ENCODE results near the gene KLC1. TPM values are rescaled to one million over a fixed set of nuclear protein-coding genes. Genes with fewer than 3 reads are reported as not detected.

The KLC1 gene
- total RNA-seq, 1 experiment from 2014 or later = 163 TPM

DNA sequence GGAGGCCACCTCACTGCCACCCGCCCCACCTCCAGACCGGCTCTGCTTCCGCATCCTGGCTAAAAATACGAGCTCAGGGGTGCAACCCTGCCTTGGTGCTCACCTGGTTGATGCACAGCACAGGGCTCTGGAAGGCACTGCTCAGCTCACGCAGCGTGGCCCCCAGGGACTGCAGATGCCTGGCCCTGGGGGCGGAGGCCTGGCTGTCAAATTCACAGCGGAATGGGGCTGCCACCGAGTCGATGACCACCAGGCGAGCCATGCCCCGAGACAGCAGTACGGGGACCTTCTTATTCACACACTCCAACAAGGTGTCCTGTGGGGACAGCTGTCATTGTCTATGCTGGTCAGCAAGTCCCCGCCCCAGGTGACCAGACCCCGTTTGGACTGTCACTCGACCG is 70.2 kb downstream of the KLC1 start:
- CTCF ChIA-PET = no interaction called here
- Histone ChIP-seq H3K4me1 (ENCODE audit: insufficient read depth, low read length, poor library complexity, severe bottlenecking) (peaks cover 26% of the 10 kb centered on the region), H3K27ac (ENCODE audit: low read depth, low read length, poor library complexity, severe bottlenecking) (no peak overlapping the region), H3K4me3 (ENCODE audit: low read depth, low read length, poor library complexity, severe bottlenecking) (no peak overlapping the region), H3K27me3 (replicated peaks; ENCODE audit: insufficient read depth, low read depth, low read length, poor library complexity) (no peaks in the 10 kb centered on the region), H3K36me3 (ENCODE audit: insufficient read depth, low read length, poor library complexity, severe bottlenecking) (peaks cover 72% of the 10 kb centered on the region), H3K9me3 (ENCODE audit: low read depth, low read length, poor library complexity, severe bottlenecking) (no peaks in the 10 kb centered on the region)
- POLR2A ChIA-PET (ENCODE audit: low non-redundant PET) = no interaction called here
- TF ChIP-seq EZH2 (IDR thresholded peaks at IDR 0.05; ENCODE audit: borderline replicate concordance, low read depth, low read length, poor library complexity, severe bottlenecking) (no peak), CTCF (conservative IDR thresholded peaks at IDR 0.05; ENCODE audit: low read depth, low read length) (no peak)
- BruUV-seq (replicated peaks) = no TSS peak
- intact Hi-C loops (cut with micrococcal nuclease; ENCODE audit: unreplicated experiment) = no loop called here
- no peak for DNase-seq (ENCODE audit: low spot score)

DNA sequence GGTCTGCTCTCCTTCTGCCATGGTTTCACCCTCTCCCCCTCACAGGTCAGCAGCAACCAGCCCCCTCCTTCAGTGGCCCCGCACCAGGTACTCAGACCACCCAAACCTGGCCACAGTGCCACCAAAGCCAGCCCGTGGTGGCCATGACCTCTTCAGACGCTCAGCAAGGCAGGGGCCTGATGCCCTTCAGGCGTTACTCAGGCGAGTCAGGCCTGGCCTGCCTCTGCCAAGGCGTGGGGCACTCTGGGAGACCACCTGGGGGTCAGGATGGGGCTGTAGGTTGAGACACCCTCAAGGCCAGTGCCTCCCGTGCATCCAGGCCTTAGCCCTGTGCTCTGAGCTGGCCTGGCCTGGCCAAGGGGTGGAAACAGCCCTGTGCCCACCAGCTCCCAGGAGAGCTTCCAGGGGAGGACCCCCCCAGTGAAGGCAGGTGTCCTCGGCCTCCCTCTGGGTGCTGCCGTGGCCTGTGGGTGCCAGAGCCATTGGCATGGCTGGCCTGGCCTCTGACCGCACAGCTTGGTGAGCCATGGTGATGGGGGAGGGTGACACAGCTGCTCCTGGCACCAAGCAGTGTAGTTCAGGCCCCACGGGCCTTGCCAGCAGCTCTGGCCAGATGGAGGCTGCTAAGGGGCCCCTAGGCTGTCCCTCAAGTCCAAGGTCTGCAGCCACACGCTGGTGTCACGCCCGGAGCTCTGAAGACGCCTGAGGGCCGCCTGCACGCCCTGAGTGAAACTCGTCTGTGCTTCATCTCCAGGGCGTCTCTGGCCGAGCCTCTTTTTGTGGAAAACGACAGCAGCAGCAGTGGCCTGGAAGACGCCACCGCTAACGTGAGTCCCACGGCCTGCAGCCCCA is 71.1 kb downstream of the KLC1 start:
- peaks cover 73% of the 10 kb centered on the region for H3K36me3 ChIP-seq (ENCODE audit: insufficient read depth, low read length, poor library complexity, severe bottlenecking)
- H3K4me3 ChIP-seq (ENCODE audit: low read depth, low read length, poor library complexity, severe bottlenecking) = no peak overlapping the region
- intact Hi-C loops (cut with micrococcal nuclease; ENCODE audit: unreplicated experiment) = no loop called here
- H3K4me1 ChIP-seq (ENCODE audit: insufficient read depth, low read length, poor library complexity, severe bottlenecking) = peaks cover 34% of the 10 kb centered on the region
- ChIA-PET CTCF (no interaction called here), POLR2A (ENCODE audit: low non-redundant PET) (no interaction called here)
- no peak for TF ChIP-seq CTCF (conservative IDR thresholded peaks at IDR 0.05; ENCODE audit: low read depth, low read length)
- TF ChIP-seq EZH2 (IDR thresholded peaks at IDR 0.05; ENCODE audit: borderline replicate concordance, low read depth, low read length, poor library complexity, severe bottlenecking) = no peak
- no peak for DNase-seq (ENCODE audit: low spot score)
- BruUV-seq (replicated peaks) = no TSS peak
- H3K9me3 ChIP-seq (ENCODE audit: low read depth, low read length, poor library complexity, severe bottlenecking) = no peaks in the 10 kb centered on the region
- H3K27ac ChIP-seq (ENCODE audit: low read depth, low read length, poor library complexity, severe bottlenecking) = no peak overlapping the region
- no peaks in the 10 kb centered on the region for H3K27me3 ChIP-seq (replicated peaks; ENCODE audit: insufficient read depth, low read depth, low read length, poor library complexity)

- BruUV-seq (replicated peaks) = no TSS peak
- CTCF ChIA-PET = no interaction called here
- Histone ChIP-seq H3K36me3 (ENCODE audit: insufficient read depth, low read length, poor library complexity, severe bottlenecking) (peaks cover 81% of the 10 kb centered on the region), H3K27me3 (replicated peaks; ENCODE audit: insufficient read depth, low read depth, low read length, poor library complexity) (no peaks in the 10 kb centered on the region), H3K27ac (ENCODE audit: low read depth, low read length, poor library complexity, severe bottlenecking) (no peak overlapping the region), H3K4me3 (ENCODE audit: low read depth, low read length, poor library complexity, severe bottlenecking) (no peak overlapping the region), H3K9me3 (ENCODE audit: low read depth, low read length, poor library complexity, severe bottlenecking) (no peaks in the 10 kb centered on the region), H3K4me1 (ENCODE audit: insufficient read depth, low read length, poor library complexity, severe bottlenecking) (peaks cover 30% of the 10 kb centered on the region)
- POLR2A ChIA-PET (ENCODE audit: low non-redundant PET) = interaction anchor here (0.5 kb wide), 1 partner anchor 10 kb away, joined by 10 read pairs; no protein-coding TSS in a partner anchor
- no peak for DNase-seq (ENCODE audit: low spot score)
- TF ChIP-seq CTCF (conservative IDR thresholded peaks at IDR 0.05; ENCODE audit: low read depth, low read length) (no peak), EZH2 (IDR thresholded peaks at IDR 0.05; ENCODE audit: borderline replicate concordance, low read depth, low read length, poor library complexity, severe bottlenecking) (no peak)
- intact Hi-C loops (cut with micrococcal nuclease; ENCODE audit: unreplicated experiment) = no loop called here
Observed at GRCh38 chr14:103700753-103701490, 71.9 kb downstream of the KLC1 start.
